NB4 (cell line): Measurements from ENCODE around the gene TMED10.
"Not testable (repeated sequence)": the region's sequence is repeated elsewhere in the genome, so short reads cannot be mapped to it uniquely, and the experiment has no call there.

ENCODE experiments used
- DNase-seq: peaks from one replicate; pipeline ENCODE4 v3.0.0; 2010; ENCODE audit warnings: low read depth
- H3K4me3 ChIP-seq: one replicate; pipeline ENCODE4 v1.5.1; 2011; ENCODE audit warnings: mild to moderate bottlenecking, low read depth, low read length, moderate library complexity
- MAX ChIP-seq: IDR thresholded peaks from 2 replicates; pipeline ENCODE4 v1.6.1; 2011; ENCODE audit warnings: low read depth, low read length
- MYC ChIP-seq: IDR thresholded peaks from 2 replicates; pipeline ENCODE4 v1.6.1; 2011; ENCODE audit warnings: low read depth, low read length
- POLR2A ChIP-seq: IDR thresholded peaks from 2 replicates; pipeline ENCODE4 v1.6.1; 2011; ENCODE audit warnings: mild to moderate bottlenecking; ENCODE audit not compliant: insufficient read length; ENCODE audit errors: extremely low read depth
- TF ChIP-seq, protein P1 (sequence below): IDR thresholded peaks from one replicate; pipeline ENCODE4 v1.5.1; 2012; ENCODE audit warnings: low read depth, low read length

The TMED10 gene

DNA sequence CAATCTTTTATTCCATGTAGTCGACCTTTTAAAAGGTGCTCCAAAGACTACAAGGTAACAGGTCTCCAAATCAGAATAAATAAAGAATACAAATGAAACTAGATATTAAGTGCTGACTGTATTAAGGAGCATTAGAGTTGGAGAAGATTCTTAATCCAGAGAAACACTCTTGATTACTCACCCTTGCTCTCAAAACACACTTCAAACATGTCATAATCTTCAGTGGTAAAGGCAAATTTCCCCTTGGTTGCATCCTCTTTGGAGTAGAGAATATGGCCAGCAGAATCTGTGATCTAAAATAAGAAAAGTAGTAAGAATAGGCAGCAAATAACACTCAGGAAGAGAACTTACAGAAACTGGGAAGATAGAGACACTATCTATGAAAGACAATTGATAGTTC, 24.6 kb downstream of the TMED10 start:
- TF ChIP-seq POLR2A (no peak), MAX (no peak), MYC (no peak)
- TF ChIP-seq, protein P1, sequence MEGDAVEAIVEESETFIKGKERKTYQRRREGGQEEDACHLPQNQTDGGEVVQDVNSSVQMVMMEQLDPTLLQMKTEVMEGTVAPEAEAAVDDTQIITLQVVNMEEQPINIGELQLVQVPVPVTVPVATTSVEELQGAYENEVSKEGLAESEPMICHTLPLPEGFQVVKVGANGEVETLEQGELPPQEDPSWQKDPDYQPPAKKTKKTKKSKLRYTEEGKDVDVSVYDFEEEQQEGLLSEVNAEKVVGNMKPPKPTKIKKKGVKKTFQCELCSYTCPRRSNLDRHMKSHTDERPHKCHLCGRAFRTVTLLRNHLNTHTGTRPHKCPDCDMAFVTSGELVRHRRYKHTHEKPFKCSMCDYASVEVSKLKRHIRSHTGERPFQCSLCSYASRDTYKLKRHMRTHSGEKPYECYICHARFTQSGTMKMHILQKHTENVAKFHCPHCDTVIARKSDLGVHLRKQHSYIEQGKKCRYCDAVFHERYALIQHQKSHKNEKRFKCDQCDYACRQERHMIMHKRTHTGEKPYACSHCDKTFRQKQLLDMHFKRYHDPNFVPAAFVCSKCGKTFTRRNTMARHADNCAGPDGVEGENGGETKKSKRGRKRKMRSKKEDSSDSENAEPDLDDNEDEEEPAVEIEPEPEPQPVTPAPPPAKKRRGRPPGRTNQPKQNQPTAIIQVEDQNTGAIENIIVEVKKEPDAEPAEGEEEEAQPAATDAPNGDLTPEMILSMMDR: no peak
- no peak for DNase-seq
- no peak overlapping the region for H3K4me3 ChIP-seq

GRCh38 chr14:75150637-75151036, 25.8 kb downstream of the TMED10 start:
- not testable (repeated sequence) for H3K4me3 ChIP-seq, DNase-seq

DNA sequence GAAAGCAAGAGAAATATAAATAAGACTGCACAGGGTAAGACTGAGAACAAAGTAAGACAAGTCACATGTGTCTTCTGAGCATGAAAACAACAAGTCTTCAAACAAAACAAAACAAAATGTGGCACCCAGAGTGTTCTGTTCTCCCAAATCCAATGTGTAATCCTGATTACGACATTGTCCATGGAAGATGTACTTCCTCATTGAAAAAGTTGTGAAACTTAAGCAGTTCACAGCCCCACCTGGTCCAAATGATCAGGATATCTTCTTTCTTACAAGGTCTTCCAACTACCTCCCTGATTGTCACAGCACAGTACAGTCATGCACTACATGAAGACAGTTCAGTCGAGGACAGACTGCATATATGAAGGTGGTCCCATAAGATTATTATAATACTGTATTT, 26.3 kb downstream of the TMED10 start:
- no peak for DNase-seq
- TF ChIP-seq MYC: no peak
- TF ChIP-seq POLR2A: no peak
- TF ChIP-seq, protein P1: no peak
- TF ChIP-seq MAX: no peak
- H3K4me3 ChIP-seq: no peak overlapping the region

DNA sequence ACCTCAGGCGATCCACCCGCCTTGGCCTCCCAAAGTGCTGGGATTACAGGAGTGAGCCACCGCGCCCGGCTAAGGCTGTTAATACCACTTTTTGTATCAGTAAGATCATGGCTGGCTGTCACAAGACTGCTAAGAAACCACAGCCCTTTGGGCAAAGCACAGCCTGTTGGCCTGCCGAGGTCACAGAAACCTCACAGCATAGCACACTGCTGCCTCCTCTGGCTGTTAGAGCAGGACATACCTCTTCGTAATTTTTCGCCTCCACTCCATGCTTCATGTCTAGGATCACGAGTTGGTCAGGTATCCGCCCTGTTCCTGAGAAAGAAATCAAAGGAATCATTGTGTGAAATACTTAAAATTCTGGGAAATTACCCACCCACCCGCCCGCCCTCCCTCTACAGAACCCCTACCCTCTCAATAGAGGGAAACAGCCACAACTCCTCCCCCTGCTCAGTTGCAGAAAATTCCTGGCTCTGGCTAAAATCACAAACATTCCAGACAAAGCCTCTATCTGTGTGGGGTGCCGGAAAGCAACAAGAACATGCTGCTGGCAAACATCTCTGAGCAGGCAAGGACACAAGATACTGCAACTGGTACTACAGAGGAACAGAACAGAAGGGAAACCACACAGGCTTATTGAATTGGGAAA, 28.9 kb downstream of the TMED10 start:
- TF ChIP-seq, protein P1: peak; percentile 17
- TF ChIP-seq POLR2A: no peak
- peak; percentile 58 for DNase-seq
- H3K4me3 ChIP-seq: no peak overlapping the region

DNA sequence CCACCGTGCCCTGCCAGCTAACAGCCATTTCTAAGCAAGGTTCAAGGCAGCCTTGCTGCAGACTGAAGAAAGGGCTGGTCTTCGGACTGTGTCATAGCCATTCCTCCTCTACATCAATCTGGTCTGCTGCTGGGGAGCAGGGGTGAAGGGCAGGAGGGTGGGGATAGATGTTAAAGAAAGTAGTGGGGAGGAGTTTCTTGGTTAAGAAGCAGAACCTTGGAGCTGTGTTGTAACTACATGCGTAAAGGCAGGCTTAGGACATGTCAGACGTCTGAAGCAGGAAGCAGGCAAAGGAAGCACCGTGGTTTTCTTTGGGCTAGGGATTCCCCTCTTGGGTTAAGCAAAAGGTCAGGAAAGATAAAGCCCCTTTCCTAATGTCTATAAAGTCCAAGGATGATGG, 31.5 kb downstream of the TMED10 start:
- H3K4me3 ChIP-seq: no peak overlapping the region
- DNase-seq: peak; percentile 68
- TF ChIP-seq MAX: no peak
- TF ChIP-seq MYC: no peak
- TF ChIP-seq POLR2A: no peak
- TF ChIP-seq, protein P1: no peak

DNA sequence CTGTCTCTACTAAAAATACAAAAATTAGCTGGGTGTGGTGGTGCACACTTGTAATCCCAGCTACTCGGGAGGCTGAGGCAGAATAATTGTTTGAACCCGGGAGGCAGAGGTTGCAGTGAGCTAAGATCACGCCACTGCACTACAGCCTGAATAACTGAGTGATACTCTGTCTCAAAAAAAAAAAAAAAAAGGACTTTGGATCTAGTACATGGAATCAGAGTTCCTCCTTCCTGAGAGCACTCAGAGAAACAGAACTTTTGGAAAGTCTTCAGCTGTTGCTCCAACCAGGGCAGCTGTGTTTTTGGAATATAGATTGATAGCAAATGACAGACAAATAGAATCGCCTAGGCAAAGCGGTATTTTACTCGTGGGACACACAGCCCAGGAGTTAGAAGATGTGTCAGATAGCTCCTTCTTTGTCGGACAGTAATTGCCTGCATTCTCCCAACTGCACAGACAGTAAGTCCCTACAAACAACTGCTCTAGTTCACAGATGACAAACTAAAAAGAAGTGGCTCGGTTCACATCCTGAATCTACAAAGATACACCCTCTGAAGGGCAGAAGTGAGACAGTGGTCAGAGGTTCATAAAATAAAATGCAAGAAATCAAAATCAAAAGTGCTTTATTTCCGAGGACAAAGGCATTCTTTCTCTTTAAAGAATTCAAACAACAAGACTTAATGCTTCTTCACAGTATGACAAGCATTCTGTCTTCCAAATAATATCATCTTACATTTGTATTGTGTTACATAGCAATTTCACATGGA, 32.5 kb downstream of the TMED10 start:
- TF ChIP-seq POLR2A: no peak
- TF ChIP-seq MYC: no peak
- TF ChIP-seq MAX: no peak
- TF ChIP-seq, protein P1: no peak
- no peak overlapping the region for H3K4me3 ChIP-seq
- no peak for DNase-seq
